A172 (cell line): ENCODE data around the gene DENND2A. TPM values are rescaled to one million over a fixed set of nuclear protein-coding genes. Genes with fewer than 3 reads are reported as not detected.

Experiments
- total RNA-seq: library from RNA; depleted of rRNA; stranded (reverse); fragments of >200 nt; shearing (Covaris generic); gene quantifications from 2 replicates; pipeline ENCODE4 v1.2.3, GENCODE V29; 2014; rRNA removed

The DENND2A gene
- total RNA-seq, 1 experiment from 2014 or later, result 3.3 TPM

Other genes with a start within 250 kb of the DENND2A start
- 7.6 and 10.8 TPM in 2 replicates for gene SLC37A3, start 242.3 kb downstream of the DENND2A start, total RNA-seq
- not detected in 2 replicates for gene RAB19, start 236.8 kb downstream of the DENND2A start, total RNA-seq
- 52.0 and 66.3 TPM in 2 replicates for gene MKRN1, start 161.3 kb downstream of the DENND2A start, total RNA-seq
- 34.8 and 42.4 TPM in 2 replicates for gene ADCK2, start 32.1 kb upstream of the DENND2A start, total RNA-seq
- gene NDUFB2, start 55.9 kb upstream of the DENND2A start, total RNA-seq, result 227 and 304 TPM in 2 replicates